Caco-2 (cell line): Measurements from ENCODE around the gene VDR. TPM values are rescaled to one million over a fixed set of nuclear protein-coding genes. Genes with fewer than 3 reads are reported as not detected.
A peak's percentile ranks its signal among the peaks of the same experiment; 100 is the strongest.

Experiments used
- BruUV-seq: library from RNA; stranded (reverse); fragments of 400-500 nt; replicated peaks from 2 replicates; lab custom pipeline; 2021; lab: Mats Ljungman, UMichigan
- CTCF ChIA-PET: fragments of 300-600 bp; sonication (Branson Sonifier 250); formaldehyde crosslinking; loops from one replicate; lab custom pipeline; 2022; ENCODE audit warnings: antibody characterized with exemption; lab: Charles Lee
- POLR2A ChIA-PET: fragments of 300-600 bp; sonication (Branson Sonifier 250); formaldehyde crosslinking; loops from one replicate; lab custom pipeline; 2022; ENCODE audit warnings: antibody characterized with exemption; lab: Charles Lee
- DNase-seq, 2 experiments: peaks; one replicate each; pipeline versions ENCODE4 v3.0.0 to v3.0.0-alpha.2; 2020 to 2022
- H3K27me3 ChIP-seq: replicated peaks from 2 replicates; pipeline ENCODE4 v1.6.0; 2011; ENCODE audit warnings: low read length; ENCODE audit not compliant: control insufficient read depth, insufficient read depth
- H3K36me3 ChIP-seq: 2 replicates; pipeline ENCODE4 v1.5.1; 2011; ENCODE audit warnings: low read length; ENCODE audit not compliant: control insufficient read depth, insufficient read depth
- H3K4me1 ChIP-seq: fragments of 250-450 bp; sonication (Bioruptor Pico); 2 replicates; pipeline ENCODE4 v1.5.1; 2020; ENCODE audit warnings: mild to moderate bottlenecking
- H3K4me3 ChIP-seq: 2 replicates; pipeline ENCODE4 v1.5.1; 2011; ENCODE audit warnings: low read depth, mild to moderate bottlenecking, control low read depth, low read length
- H3K9me3 ChIP-seq: fragments of 250-450 bp; sonication (Bioruptor Pico); 2 replicates; pipeline ENCODE4 v1.5.1; 2020; ENCODE audit warnings: mild to moderate bottlenecking, moderate library complexity
- H3K27ac Mint-ChIP-seq: one replicate; pipeline ENCODE4 v1.8.0; 2022; ENCODE audit warnings: mixed read lengths; ENCODE audit not compliant: unreplicated experiment
- H3K27me3 Mint-ChIP-seq: one replicate; pipeline ENCODE4 v1.8.0; 2022; ENCODE audit warnings: mixed read lengths; ENCODE audit not compliant: insufficient read depth, unreplicated experiment
- H3K36me3 Mint-ChIP-seq: one replicate; pipeline ENCODE4 v1.8.0; 2022; ENCODE audit warnings: mild to moderate bottlenecking, mixed read lengths; ENCODE audit not compliant: insufficient read depth, unreplicated experiment
- H3K4me1 Mint-ChIP-seq: one replicate; pipeline ENCODE4 v1.8.0; 2022; ENCODE audit warnings: low read depth, mixed read lengths; ENCODE audit not compliant: unreplicated experiment
- H3K4me3 Mint-ChIP-seq: one replicate; pipeline ENCODE4 v1.8.0; 2022; ENCODE audit warnings: mild to moderate bottlenecking, moderate library complexity, mixed read lengths; ENCODE audit not compliant: unreplicated experiment
- H3K9me3 Mint-ChIP-seq: one replicate; pipeline ENCODE4 v1.8.0; 2022; ENCODE audit warnings: mixed read lengths; ENCODE audit not compliant: unreplicated experiment
- intact Hi-C: fragments of 100-400 bp; cut with micrococcal nuclease; formaldehyde crosslinking; loops from one replicate; pipeline ENCODE4 v1.10.0; 2022; ENCODE audit not compliant: unreplicated experiment
- total RNA-seq: library from RNA; stranded (reverse); gene quantifications from 2 replicates; pipeline ENCODE4 v1.2.3, GENCODE V29; 2022
- TF ChIP-seq, protein P1 (sequence below), 2 experiments: fragments of 200-600 bp in 1 of 2; IDR thresholded peaks; 1 replicate in 1 of 2; 2 replicates in 1 of 2; pipeline versions ENCODE4 v1.5.1 to v1.8.0; 2011 to 2022; ENCODE audit warnings: antibody characterized with exemption in 1 of 2, control low read depth in 1 of 2, inconsistent platforms in 1 of 2, low read depth in 1 of 2, low read length in 1 of 2, mild to moderate bottlenecking in 1 of 2, moderate library complexity in 1 of 2; ENCODE audit not compliant: insufficient read depth in 1 of 2, severe bottlenecking in 1 of 2, unreplicated experiment in 1 of 2

Gene VDR
- total RNA-seq, 1 experiment from 2014 or later, result 15.4 TPM

DNA sequence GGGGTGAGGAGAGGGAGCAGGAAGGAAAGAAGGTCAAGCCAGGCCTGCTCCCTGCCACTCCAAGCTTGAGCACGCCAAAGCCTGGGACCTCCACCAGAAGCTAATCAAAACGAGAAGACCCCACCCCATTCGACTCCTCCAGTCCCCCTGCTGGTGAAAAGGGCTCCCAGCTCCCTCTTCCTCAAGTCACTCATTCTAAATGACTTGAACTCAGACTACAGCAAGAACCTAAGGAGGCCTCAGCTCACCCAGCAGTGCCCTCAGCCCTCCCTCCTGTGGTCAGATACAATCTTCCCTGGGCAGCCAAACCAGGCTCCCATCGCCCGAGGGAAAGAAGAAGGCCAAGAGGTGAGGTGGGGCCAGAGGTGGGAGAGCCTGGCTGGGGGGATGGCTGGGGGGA, 102.5 kb downstream of the VDR start:
- no peak overlapping the region for H3K4me3 ChIP-seq
- Mint-ChIP-seq H3K27me3 (no peaks in the 10 kb centered on the region), H3K27ac (no peak overlapping the region), H3K36me3 (peaks cover 22% of the 10 kb centered on the region), H3K9me3 (no peaks in the 10 kb centered on the region), H3K4me1 (no peaks in the 10 kb centered on the region), H3K4me3 (no peak overlapping the region)
- BruUV-seq, result no TSS peak
- H3K36me3 ChIP-seq, result peaks cover 2% of the 10 kb centered on the region; the same call in 1 of the 2 replicates
- intact Hi-C loops, result no loop called here
- no peak for DNase-seq
- POLR2A ChIA-PET, result no interaction called here
- no peaks in the 10 kb centered on the region for H3K9me3 ChIP-seq
- peaks cover 4% of the 10 kb centered on the region; the same call in 1 of the 2 replicates for H3K4me1 ChIP-seq
- no peaks in the 10 kb centered on the region for H3K27me3 ChIP-seq
- TF ChIP-seq, protein P1, sequence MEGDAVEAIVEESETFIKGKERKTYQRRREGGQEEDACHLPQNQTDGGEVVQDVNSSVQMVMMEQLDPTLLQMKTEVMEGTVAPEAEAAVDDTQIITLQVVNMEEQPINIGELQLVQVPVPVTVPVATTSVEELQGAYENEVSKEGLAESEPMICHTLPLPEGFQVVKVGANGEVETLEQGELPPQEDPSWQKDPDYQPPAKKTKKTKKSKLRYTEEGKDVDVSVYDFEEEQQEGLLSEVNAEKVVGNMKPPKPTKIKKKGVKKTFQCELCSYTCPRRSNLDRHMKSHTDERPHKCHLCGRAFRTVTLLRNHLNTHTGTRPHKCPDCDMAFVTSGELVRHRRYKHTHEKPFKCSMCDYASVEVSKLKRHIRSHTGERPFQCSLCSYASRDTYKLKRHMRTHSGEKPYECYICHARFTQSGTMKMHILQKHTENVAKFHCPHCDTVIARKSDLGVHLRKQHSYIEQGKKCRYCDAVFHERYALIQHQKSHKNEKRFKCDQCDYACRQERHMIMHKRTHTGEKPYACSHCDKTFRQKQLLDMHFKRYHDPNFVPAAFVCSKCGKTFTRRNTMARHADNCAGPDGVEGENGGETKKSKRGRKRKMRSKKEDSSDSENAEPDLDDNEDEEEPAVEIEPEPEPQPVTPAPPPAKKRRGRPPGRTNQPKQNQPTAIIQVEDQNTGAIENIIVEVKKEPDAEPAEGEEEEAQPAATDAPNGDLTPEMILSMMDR (IDR thresholded peaks at IDR 0.05; ENCODE audit: insufficient read depth in 1 of 2, low read depth in 1 of 2, low read length in 1 of 2, severe bottlenecking in 1 of 2, unreplicated experiment in 1 of 2), result peak; percentile 41 to 48
- CTCF ChIA-PET, result interaction anchor here (0.5 to 3.9 kb wide), 8 partner anchors 9 to 990 kb away, joined by 3 to 26 read pairs (median 4); partner anchors contain the start of gene VDR

DNA sequence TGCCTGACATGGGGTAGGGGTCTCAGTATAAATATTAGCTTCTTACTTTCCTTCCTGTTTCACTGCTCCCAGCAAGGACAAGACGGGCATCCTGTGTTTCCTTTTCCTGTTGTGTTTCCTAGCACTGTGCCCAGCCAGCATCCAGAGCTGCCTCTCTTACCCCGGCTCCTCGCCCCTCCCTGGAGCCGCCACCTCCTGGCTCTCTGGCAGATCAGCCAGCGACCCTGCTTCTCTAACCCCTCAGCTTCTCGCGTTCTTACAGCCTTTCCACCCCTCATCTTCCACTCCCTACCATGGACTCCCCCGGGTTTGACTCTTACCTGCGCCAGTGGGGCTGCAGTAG, 102.9 kb downstream of the VDR start:
- Mint-ChIP-seq H3K27ac (peak overlapping the region; percentile 23), H3K4me3 (no peak overlapping the region), H3K9me3 (no peaks in the 10 kb centered on the region), H3K36me3 (peaks cover 22% of the 10 kb centered on the region), H3K4me1 (no peaks in the 10 kb centered on the region), H3K27me3 (no peaks in the 10 kb centered on the region)
- DNase-seq, result no peak
- no peak overlapping the region for H3K4me3 ChIP-seq
- intact Hi-C loops, result loop anchor here (1.0 kb wide), 1 partner anchor 36 kb away; no protein-coding TSS in a partner anchor
- H3K9me3 ChIP-seq, result no peaks in the 10 kb centered on the region
- no TSS peak for BruUV-seq
- TF ChIP-seq, protein P1 (IDR thresholded peaks at IDR 0.05; ENCODE audit: insufficient read depth in 1 of 2, low read depth in 1 of 2, low read length in 1 of 2, severe bottlenecking in 1 of 2, unreplicated experiment in 1 of 2), result no peak
- no peaks in the 10 kb centered on the region for H3K4me1 ChIP-seq
- peaks cover 3% of the 10 kb centered on the region; the same call in 1 of the 2 replicates for H3K36me3 ChIP-seq
- H3K27me3 ChIP-seq, result no peaks in the 10 kb centered on the region
- ChIA-PET CTCF (interaction anchor here (0.6 to 3.9 kb wide), 7 partner anchors 9 to 103 kb away, joined by 3 to 26 read pairs (median 4); partner anchors contain the start of gene VDR), POLR2A (no interaction called here)

DNA sequence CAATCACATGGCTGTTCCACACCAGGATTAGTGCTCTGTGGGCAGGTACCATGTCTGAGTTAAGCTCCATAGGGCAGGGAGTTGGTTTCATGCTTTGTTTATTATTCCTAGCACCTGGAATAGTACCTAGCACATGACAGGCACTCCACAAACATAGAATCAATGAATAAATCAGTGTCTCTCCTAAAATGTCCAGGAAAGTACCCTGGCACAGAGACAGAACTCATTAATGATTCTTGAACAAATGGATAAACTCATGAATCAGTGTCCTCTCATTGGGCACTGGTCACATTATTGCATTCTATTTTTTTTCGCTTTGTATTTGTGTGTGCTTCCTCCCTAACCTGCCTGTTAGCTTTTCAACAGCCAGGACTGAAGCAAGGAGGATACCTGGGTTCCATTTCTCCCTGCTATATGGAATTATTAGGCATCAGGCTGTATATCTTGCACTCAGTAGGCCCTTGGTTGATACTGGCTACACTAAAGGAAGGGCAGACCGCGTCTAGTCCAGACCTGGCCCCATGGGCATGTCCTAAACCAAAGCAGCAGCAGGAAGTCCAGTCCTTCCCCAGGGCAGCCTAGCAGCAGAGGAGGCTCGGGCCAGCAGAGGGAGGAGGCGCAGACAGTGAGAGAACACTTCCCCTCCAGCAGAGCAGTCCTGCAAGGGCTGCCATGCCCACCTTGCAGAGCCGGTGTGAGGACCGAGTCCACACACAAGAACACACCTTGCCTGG, 103.5 kb downstream of the VDR start:
- intact Hi-C loops, result loop anchor here (1.0 kb wide), 1 partner anchor 37 kb away; no protein-coding TSS in a partner anchor
- Mint-ChIP-seq H3K27me3 (no peaks in the 10 kb centered on the region), H3K9me3 (no peaks in the 10 kb centered on the region), H3K4me3 (no peak overlapping the region), H3K4me1 (no peaks in the 10 kb centered on the region), H3K36me3 (peaks cover 22% of the 10 kb centered on the region), H3K27ac (peak overlapping the region; percentile 23)
- Histone ChIP-seq H3K27me3 (no peaks in the 10 kb centered on the region), H3K4me3 (no peak overlapping the region), H3K36me3 (peaks cover 3% of the 10 kb centered on the region; the same call in 1 of the 2 replicates), H3K4me1 (no peaks in the 10 kb centered on the region), H3K9me3 (no peaks in the 10 kb centered on the region)
- no peak for DNase-seq
- ChIA-PET POLR2A (no interaction called here), CTCF (interaction anchor here (1.4 to 3.9 kb wide), 3 partner anchors 34 to 103 kb away, joined by 4 to 26 read pairs (median 7); partner anchors contain the start of gene VDR)
- TF ChIP-seq, protein P1 (IDR thresholded peaks at IDR 0.05; ENCODE audit: insufficient read depth in 1 of 2, low read depth in 1 of 2, low read length in 1 of 2, severe bottlenecking in 1 of 2, unreplicated experiment in 1 of 2), result peak in 1 of 2 experiments; percentile 5
- BruUV-seq, result no TSS peak
